Measurements from ENCODE around the gene PLCG2. TPM values are rescaled to one million over a fixed set of nuclear protein-coding genes. Genes with fewer than 3 reads are reported as not detected.
"Not testable (repeated sequence)": the region's sequence is repeated elsewhere in the genome, so short reads cannot be mapped to it uniquely, and the experiment has no call there.

PLCG2 gene
- total RNA-seq, 1 donor from 2014 or later, result 4.7 TPM

- no peak for DNase-seq (ENCODE audit: low read depth, low spot score)
Observed at GRCh38 chr16:81936209-81937000, 157.3 kb downstream of the PLCG2 start.

GRCh38 chr16:81937305-81938038 is 158.4 kb downstream of the PLCG2 start:
- DNase-seq (ENCODE audit: low read depth, low spot score), result peak; percentile 26

- DNase-seq (ENCODE audit: low read depth, low spot score), result no peak
Observed at GRCh38 chr16:81938326-81939163, 159.5 kb downstream of the PLCG2 start.

GRCh38 chr16:81939164-81940056 is 160.3 kb downstream of the PLCG2 start:
- DNase-seq (ENCODE audit: low read depth, low spot score), result no peak

- peak; percentile 48 for DNase-seq (ENCODE audit: low read depth, low spot score)
Observed at GRCh38 chr16:81940781-81941560, 161.9 kb downstream of the PLCG2 start.

- no peak for DNase-seq (ENCODE audit: low read depth, low spot score)
Observed at GRCh38 chr16:81942007-81942601, 163.0 kb downstream of the PLCG2 start.

- no peak for DNase-seq (ENCODE audit: low read depth, low spot score)
Observed at GRCh38 chr16:81945665-81946064, 166.6 kb downstream of the PLCG2 start.

- no peak for DNase-seq (ENCODE audit: low read depth, low spot score)
Observed at GRCh38 chr16:81946206-81946605, 167.1 kb downstream of the PLCG2 start.

- no peak for DNase-seq (ENCODE audit: low read depth, low spot score)
Observed at GRCh38 chr16:81951564-81951963, 172.5 kb downstream of the PLCG2 start.

GRCh38 chr16:81956213-81956948 is 177.3 kb downstream of the PLCG2 start:
- no peak for DNase-seq (ENCODE audit: low read depth, low spot score)

GRCh38 chr16:81964808-81965207 is 185.7 kb downstream of the PLCG2 start:
- DNase-seq (ENCODE audit: low read depth, low spot score), result no peak

GRCh38 chr16:81967358-81967757 is 188.3 kb downstream of the PLCG2 start:
- no peak for DNase-seq (ENCODE audit: low read depth, low spot score)

GRCh38 chr16:81971853-81972252 is 192.8 kb downstream of the PLCG2 start:
- DNase-seq (ENCODE audit: low read depth, low spot score), result no peak

- DNase-seq (ENCODE audit: low read depth, low spot score), result no peak
Observed at GRCh38 chr16:81973737-81974136, 194.6 kb downstream of the PLCG2 start.

GRCh38 chr16:81975637-81976036 is 196.5 kb downstream of the PLCG2 start:
- no peak for DNase-seq (ENCODE audit: low read depth, low spot score)

- DNase-seq (ENCODE audit: low read depth, low spot score), result not testable (repeated sequence)
Observed at GRCh38 chr16:81977335-81977942, 198.3 kb downstream of the PLCG2 start.

- DNase-seq (ENCODE audit: low read depth, low spot score), result no peak
Observed at GRCh38 chr16:81987121-81987520, 208.0 kb downstream of the PLCG2 start.

- no peak for DNase-seq (ENCODE audit: low read depth, low spot score)
Observed at GRCh38 chr16:81987706-81988105, 208.6 kb downstream of the PLCG2 start.
